GM19239 (cell line): ENCODE data around the gene TBC1D24.
"Not testable (repeated sequence)": the region's sequence is repeated elsewhere in the genome, so short reads cannot be mapped to it uniquely, and the experiment has no call there.

Source experiments
- DNase-seq: peaks from one replicate; pipeline ENCODE4 v3.0.0; 2011; ENCODE audit warnings: low spot score; ENCODE audit not compliant: insufficient read length
- FAIRE-seq: peaks from 2 replicates; lab custom pipeline; 2011; peaks lifted over from hg19 to GRCh38; lab: Jason Lieb, UNC

TBC1D24 gene

GRCh38 chr16:2477327-2477726 is 2.4 kb downstream of the TBC1D24 start:
- no peak for DNase-seq
- FAIRE-seq, result no peak

GRCh38 chr16:2478279-2478678 is 3.4 kb downstream of the TBC1D24 start:
- FAIRE-seq (no peak), DNase-seq (no peak)

- DNase-seq, FAIRE-seq: not testable (repeated sequence)
Measured at GRCh38 chr16:2479996-2480395, 5.1 kb downstream of the TBC1D24 start.

- FAIRE-seq (no peak), DNase-seq (no peak)
Measured at GRCh38 chr16:2480948-2481347, 6.0 kb downstream of the TBC1D24 start.

- FAIRE-seq, result no peak
- no peak for DNase-seq
Measured at GRCh38 chr16:2481676-2482075, 6.7 kb downstream of the TBC1D24 start.

- FAIRE-seq (no peak), DNase-seq (no peak)
Measured at GRCh38 chr16:2482249-2482648, 7.3 kb downstream of the TBC1D24 start.

GRCh38 chr16:2482708-2483534 is 8.0 kb downstream of the TBC1D24 start:
- DNase-seq, result no peak
- FAIRE-seq, result no peak

GRCh38 chr16:2483939-2484897 is 9.3 kb downstream of the TBC1D24 start:
- FAIRE-seq, result no peak

GRCh38 chr16:2484898-2485508 is 10.1 kb downstream of the TBC1D24 start:
- DNase-seq, result no peak
- FAIRE-seq, result no peak

More at GRCh38 chr16:2483939-2484897, 9.3 kb downstream of the TBC1D24 start:
- no peak for DNase-seq

- DNase-seq, result no peak
- FAIRE-seq, result no peak
Measured at GRCh38 chr16:2485811-2486507, 11.0 kb downstream of the TBC1D24 start.

GRCh38 chr16:2486645-2487516 is 12.0 kb downstream of the TBC1D24 start:
- DNase-seq (peak; percentile 84), FAIRE-seq (peak; percentile 92)

- DNase-seq (no peak), FAIRE-seq (no peak)
Measured at GRCh38 chr16:2487517-2487842, 12.6 kb downstream of the TBC1D24 start.

GRCh38 chr16:2487903-2488531 is 13.1 kb downstream of the TBC1D24 start:
- DNase-seq, result no peak
- no peak for FAIRE-seq

- DNase-seq, result no peak
- FAIRE-seq, result no peak
Measured at GRCh38 chr16:2489581-2489980, 14.7 kb downstream of the TBC1D24 start.

- no peak for FAIRE-seq
- DNase-seq, result no peak
Measured at GRCh38 chr16:2490190-2491105, 15.5 kb downstream of the TBC1D24 start.

GRCh38 chr16:2492292-2492691 is 17.4 kb downstream of the TBC1D24 start:
- FAIRE-seq, result no peak

GRCh38 chr16:2493605-2494004 is 18.7 kb downstream of the TBC1D24 start:
- DNase-seq (no peak), FAIRE-seq (no peak)

More at GRCh38 chr16:2492292-2492691, 17.4 kb downstream of the TBC1D24 start:
- no peak for DNase-seq

- no peak for FAIRE-seq
- DNase-seq, result no peak
Measured at GRCh38 chr16:2494616-2495015, 19.7 kb downstream of the TBC1D24 start.
